ENCODE measurements around the gene COMTD1.
A peak's percentile ranks its signal among the peaks of the same experiment; 100 is the strongest.
"Not testable (repeated sequence)": the region's sequence is repeated elsewhere in the genome, so short reads cannot be mapped to it uniquely, and the experiment has no call there.

The COMTD1 gene

DNA sequence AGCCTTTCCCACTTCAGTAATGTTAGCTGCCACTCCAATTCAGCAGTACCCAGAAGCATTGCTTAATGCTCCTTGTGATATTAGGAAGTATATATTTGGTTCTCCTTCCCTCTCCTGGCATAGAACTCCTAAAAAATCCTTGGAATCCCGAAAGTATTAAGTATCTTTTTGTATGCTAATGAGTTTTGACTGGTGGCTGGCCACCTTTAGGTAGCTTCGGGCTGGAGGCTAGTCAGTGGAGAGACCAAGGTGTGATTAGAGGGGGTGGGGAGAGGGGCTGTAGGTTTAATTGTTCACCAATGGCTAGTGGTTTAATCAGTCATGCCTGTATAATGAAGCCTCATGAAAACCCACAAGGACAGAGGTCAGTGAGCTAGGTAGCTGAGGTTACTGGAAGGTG, 12.2 kb downstream of the COMTD1 start:
- no peak for DNase-seq (ENCODE audit: low read depth in 2 of 2)

DNA sequence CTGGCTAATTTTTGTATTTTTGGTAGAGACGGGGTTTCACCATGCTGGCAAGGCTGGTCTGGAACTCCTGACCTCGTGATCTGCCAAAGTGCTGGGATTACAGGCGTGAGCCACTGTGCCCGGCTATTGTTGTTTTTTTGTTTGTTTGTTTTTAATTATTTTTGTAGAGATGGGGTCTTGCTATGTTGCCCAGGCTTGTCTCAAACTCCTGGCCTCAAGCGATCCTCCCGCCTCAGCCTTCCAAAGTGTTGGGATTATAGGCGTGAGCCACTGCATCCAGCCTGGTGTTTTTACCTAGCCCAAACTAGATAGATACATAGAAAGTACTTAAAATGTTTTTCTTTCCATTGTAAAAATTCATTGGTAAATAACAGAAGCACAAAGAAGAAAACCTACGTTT, 14.3 kb downstream of the COMTD1 start:
- not testable (repeated sequence) for DNase-seq (ENCODE audit: low read depth in 2 of 2)

DNA sequence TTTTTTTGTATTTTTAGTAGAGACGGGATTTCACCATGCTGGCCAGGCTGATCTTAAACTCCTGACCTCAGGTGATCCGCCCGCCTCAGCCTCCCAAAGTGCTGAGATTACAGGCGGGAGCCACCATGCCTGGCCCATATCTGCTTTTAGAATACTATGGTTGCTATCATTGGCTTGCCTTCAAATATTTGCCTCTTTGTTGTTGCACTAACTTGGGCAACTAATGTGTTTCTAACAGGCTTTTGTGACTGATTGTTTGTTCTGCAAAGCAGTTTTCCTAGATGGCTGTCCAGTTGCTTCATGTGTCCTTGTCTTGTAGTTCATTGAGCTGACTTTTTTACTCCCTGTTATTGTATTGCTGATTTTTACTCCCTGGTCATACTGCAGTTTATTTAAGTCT, 15.5 kb downstream of the COMTD1 start:
- no peak for DNase-seq (ENCODE audit: low read depth in 2 of 2)

DNA sequence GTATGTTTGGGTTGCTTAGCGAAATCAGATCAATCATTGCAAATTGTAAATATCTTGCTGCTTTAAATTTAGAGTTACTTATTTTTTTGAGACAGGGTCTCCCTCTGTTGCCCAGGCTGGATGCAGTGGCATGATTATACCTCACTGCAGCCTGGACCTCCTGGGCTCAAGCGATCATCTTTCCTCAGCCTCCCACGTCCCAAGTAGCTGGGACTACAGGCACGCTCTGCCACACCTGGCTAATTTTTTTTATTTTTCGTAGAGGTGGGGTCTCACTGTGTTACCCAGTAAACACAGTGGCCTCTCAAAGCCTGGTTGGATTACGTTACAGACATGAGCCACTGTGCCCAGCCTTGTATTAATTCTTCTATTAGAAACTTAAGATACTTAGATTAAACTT, 23.4 kb downstream of the COMTD1 start:
- no peak for DNase-seq (ENCODE audit: low read depth in 2 of 2)

DNA sequence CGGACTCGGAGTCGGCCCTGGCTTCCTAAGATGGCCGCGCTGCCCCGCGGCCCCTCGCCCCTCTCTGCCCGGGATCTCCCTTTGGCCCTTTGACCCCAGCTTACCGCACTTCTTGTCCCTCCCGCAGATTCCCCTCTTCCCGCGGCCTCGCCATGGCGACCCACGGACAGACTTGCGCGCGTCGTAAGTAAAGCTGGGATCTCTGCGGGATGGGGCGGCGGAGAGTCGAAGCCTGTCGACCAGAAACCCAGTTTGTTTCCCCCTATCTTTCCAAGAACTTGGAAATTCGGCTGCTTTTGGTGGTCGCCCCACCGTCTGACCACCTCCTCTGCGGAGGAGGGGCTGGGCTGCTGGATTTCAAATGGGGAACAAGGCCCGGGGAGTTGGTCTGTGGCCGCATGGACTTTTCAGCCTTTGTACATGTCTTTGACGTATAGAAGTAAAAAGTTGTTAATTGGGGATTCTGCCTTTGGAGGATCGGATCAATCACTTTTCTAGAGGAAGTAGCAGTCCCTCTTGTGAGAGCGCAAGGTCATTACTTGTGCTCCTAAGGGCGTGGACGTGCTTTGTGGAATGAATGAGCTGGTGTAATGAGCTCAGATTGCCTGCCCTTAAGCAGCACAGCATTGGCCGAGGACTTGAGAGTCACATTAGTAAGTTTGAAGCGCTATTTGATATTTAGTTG, 24.6 kb downstream of the COMTD1 start:
- peak in 1 of 2 donors; percentile 4 for DNase-seq (ENCODE audit: low read depth in 2 of 2)

DNA sequence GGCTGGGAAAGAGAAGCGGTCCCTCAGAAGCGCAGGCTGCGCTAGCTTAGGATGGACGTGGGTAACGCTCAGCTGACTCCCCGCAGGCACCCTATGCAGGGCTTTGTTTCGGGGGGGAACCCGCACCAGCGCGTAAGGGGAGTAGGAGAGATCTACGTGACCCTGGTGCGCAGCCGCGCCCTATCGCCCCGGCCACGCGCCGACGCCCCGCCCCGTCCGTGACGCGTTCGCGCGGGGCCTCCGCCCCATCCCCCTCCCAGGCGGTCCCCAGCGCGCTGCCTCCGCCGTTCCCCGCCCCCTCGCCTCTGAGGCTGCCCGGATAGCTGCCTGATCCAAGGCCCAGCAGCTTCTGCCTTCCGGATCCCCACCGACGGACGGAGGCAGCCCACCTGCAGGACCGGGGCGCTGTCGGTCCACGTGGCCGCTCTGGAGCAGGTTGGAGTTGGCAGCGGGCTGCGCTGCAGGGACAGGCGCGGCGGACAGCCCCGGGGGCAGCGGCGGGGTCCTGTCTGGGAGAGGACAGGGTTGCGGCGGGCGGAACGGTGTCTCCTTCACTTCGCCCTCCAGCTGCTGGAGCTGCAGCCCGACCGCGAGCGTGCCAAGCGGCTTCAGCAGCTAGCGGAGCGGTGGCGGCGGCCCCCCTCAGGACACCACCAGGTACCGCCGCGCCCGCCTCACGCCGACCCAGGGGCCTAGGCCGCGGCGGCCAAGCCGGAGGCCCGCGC, 25.3 kb downstream of the COMTD1 start, which contains the start of gene VDAC2:
VDAC2 (plus strand) TSS at position 515 of the 725 bp plus-strand sequence. CDS start 363 bp downstream, outside the sequence.
- DNase-seq (ENCODE audit: low read depth in 2 of 2), result peak; percentile 90 to 91

DNA sequence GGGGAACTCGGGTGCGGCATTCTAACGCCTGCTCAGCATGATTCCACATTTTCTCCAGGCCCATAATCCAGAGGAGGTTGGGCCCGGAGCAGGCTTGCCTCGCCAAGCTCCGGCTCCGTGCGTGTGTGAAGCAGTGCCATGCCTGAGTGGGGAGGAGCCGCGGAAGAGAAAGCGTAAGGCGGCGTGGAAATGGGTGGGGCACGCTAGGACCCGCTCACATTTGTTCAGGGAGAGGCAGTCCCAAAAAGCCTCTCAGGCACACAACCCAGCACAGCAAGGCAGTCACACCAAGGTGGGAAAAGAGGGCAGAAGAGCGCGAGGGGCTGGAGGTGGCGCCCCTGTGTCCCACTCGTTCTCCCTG, 25.9 kb downstream of the COMTD1 start:
- DNase-seq (ENCODE audit: low read depth in 2 of 2), result peak; percentile 53 to 64

DNA sequence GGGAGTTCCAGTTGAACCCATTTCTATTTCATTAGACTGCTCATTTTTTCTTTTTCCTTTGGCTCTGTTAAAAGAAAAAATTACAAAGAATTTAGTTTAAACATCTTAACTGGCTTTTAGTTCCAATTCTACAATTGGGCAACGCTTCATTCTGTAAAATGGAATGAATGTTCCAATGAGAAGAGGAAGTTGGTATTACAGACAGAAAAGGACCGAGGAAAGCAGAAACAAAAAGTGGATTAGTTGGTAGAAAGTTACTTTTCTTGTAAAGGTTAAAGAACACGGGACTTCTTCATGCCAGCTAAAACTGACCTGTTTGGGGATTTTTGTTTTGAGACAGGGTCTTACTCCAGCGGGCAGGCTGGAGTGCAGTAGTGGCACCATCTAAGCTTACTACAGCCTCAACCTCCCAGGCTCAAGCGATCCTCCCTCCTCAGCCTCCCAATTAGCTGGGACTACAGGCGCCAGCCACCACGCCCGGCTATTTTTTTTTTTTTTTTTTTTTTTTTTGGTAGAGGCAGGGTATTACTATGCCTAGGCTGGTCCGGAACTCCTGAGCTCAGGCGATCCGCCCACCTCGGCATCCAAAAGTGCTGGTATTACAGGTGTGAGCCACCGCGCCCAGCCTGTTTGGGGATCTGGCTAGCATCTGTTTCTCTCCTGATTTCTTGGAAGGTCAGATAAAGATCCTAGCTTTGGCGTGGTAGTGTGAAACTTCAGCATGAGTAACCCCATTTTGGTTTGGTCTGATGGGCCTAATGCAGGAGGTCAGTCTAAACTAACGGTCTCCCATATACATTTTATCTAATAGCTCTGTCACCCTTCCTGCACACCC, 26.5 kb downstream of the COMTD1 start:
- peak in 1 of 2 donors; percentile 15 for DNase-seq (ENCODE audit: low read depth in 2 of 2)

DNA sequence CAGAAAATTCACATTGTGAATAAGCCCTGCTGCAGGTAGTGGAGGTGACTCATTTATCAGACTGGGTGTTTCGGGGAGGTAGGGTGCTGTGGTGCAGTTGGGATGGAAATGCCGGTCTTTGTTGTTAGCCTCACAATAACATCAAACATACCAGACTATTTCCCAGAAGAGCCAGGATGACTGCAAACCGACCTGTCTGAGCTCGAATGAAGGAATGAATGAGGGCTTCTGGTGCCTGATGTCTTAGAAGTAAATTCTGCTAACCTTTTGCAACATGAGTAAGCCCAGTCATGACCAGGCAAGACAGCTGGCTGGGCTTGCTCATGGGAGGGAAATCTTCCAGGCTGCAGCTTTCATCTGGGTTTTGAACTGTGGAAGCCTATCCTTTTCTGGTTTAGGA, 27.6 kb downstream of the COMTD1 start:
- DNase-seq (ENCODE audit: low read depth in 2 of 2), result no peak

DNA sequence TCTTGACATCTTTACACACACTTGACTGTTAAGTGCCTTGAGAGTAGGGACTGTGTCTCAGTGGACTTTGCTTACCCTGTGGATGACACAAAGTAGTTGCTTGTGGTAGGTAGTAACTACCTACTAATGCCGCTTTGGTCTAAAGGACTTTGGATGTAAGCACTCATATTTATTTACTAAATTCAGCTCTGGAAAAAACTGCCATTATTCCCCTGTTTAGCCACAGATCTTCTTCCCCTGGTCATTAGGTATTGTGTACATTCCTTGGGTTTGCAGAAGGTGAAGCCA, 28.0 kb downstream of the COMTD1 start:
- no peak for DNase-seq (ENCODE audit: low read depth in 2 of 2)

DNA sequence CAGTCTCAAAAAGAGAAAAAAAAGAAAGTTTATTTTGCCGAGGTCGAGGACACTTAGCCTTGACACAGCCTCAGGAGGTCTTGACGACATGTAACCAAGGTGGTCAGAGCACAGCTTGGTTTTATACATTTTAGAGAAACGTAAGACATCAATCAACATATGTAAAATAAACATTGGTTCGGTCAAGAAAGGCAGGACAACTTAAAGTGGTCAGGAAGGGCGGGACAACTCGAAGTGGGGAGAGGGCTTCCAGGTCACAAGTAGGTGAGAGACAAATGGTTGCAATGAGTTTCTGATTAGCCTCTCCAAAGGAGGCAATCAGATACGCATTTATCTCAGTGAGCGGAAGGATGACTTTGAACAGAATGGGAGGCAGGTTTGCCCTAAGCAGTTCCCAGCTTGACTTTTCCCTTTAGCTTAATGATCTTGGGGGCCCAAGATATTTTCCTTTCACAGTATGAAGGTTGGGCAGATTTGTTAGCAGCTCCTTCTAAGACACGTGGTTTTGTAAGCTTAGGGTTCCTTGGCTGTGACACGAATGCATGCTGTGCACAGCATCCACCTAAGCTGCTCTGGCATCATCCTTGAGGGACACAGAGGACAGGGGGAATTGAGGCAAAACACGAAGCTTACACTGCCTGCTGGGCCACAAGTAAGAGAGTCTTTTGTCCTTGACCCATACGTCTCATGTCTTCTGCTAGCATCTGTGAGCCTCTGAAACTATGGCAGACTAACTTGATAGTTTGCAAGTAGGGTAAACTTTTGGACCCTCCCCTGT, 28.5 kb downstream of the COMTD1 start:
- no peak for DNase-seq (ENCODE audit: low read depth in 2 of 2)

DNA sequence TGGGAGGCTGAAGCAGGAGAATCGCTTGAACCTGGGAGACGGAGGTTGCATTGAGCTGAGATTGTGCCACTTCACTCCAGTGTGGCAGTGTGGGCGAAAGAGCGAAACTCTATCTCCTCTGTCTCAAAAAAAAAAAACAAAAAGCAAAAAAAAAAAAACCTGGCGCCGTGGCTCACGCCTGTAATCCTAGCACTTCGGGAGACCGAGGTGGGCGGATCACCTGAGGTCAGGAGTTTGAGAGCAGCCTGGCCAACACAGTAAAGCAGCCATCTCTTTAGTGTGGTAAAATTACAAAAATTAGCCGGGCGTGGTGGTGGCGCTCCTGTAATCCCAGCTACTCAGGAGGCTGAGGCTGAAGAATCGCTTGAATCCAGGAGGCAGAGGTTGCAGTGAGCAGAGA, 29.1 kb downstream of the COMTD1 start:
- not testable (repeated sequence) for DNase-seq (ENCODE audit: low read depth in 2 of 2)

DNA sequence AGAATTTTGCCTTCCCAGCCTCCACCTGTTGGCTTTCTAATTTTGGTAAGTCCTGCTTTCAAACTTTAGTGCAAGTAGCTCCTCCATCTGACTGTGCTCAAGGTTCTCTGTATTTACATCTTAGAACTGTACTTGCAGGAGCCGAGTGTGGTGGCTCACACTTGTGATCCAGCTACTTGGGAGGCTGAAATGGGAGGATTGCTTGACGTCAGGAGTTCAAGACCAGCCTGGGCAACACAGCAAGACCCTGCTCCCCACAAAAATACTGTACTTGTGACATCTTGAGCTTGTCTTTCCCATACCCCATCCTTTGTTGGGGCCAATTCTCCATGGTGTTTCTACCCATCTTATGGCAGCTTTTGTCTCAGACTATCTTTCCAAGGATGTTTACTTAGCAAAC, 29.8 kb downstream of the COMTD1 start:
- no peak for DNase-seq (ENCODE audit: low read depth in 2 of 2)

DNA sequence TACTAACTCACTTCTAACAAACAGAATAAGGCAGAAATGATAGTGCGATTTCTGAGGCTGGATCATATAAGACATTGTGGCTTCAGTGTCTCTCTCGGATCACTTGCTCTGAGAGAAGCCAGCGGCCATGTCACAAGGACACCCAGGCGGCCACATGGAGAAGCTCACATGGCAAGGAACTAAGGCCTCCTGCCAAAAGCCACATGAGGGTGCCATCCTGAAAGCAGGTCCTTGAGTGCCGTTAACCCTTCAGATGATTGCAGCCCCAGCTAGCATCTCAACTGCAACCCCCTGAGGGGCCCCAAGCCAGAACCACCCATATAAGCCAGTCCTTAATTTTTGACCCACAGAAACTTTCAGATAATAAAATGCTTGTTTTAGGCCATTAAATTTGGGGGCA, 32.0 kb downstream of the COMTD1 start:
- DNase-seq (ENCODE audit: low read depth in 2 of 2), result no peak

DNA sequence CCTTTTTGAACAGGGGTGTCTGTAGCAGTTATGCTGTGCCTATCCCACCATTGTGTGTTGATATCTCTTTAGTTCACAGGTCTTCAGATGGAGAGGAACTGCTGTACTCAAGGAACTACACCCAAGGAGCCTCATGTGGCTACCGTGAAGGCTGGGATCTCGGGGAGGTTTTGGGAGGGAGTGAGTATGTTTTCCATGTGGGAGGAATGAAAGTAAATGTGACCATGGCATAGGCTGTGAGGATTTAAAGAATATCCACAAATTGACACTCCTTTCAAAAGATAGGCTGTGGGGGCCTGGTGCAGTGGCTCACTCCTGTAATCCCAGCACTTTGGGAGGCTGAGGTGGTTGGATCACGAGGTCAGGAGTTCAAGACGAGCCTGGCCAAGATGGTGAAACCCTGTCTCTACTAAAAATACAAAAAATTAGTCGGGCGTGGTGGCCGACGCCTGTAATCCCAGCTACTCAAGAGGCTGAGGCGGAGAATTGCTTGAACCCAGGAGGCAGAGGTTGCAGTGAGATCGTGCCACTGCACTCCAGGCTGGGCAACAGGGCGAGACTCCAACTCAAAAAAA, 32.6 kb downstream of the COMTD1 start:
- DNase-seq (ENCODE audit: low read depth in 2 of 2), result not testable (repeated sequence)

DNA sequence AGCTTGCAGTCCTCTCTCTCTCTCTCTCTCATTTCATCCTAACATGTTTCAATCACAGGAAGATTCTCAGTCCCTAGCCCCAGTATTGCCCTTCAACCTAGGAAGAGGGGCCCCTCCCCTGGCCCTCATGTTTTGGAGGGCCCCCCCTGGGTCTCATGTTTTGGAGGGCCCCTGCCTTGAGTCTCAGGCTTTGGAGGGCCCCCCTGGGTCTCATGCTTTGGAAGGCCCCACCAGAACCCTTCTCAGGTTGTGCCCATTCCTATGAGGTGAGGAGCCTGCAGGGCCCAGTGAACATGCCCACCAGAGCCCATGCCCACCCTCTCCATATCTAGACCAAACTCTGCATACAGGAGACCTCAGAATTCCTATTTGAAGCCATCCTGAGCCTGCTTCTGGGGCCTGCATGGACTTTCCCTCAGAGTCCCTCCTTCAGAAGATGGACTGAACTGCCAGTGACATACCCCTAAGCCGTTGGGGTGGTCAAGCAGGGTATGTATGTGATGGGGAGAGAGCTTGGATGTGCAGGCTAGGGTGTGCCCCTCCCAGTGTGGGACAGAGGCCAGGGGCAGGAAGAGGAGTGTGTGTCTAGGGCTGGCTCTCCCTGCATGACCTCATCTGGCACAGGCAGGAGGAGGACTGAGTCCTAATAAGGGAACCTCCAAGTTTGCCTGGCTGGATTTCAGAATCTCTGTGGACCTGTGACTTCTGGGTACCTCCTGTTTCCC, 33.3 kb downstream of the COMTD1 start:
- DNase-seq (ENCODE audit: low read depth in 2 of 2), result no peak

DNA sequence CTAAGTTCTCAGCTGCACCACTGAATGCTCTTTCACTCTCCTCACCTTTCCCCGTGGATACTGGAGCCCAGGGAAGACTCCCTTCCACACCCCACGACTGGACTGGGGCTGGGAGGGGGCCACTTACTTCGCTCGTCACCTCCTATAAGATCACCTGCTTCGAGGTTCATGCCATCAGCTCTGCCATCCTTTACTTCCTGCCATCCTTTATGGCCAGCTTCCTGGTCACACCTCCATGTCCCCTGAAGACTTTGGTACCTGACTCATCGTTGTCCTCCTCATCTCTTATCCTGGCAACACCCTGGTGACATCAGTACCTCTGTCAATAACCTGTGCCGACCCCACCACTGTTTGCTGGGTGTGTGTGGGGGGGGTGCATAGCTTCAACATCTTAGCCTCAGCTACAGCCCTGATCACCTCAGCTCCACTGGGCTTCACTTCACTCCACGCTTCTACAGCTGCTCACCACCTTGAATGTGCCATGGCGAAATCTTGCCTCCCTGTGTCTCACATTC, 33.9 kb downstream of the COMTD1 start:
- DNase-seq (ENCODE audit: low read depth in 2 of 2), result no peak

DNA sequence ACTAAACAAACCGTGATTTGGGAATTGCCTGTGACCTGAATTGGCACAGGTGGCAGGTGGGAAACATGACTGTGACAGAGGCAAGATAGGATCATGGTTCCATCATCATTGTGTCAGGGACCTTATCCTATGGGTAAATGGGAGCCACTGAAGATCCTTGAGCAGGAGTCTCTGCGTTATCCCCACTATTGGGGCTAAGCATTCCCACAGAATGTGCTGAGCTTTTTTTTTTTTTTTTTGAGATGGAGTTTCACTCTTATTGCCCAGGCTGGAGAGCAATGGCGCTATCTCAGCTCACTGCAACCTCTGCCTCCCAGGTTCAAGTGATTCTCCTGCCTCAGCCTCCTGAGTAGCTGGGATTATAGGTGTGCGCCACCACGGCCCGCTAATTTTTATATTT, 35.8 kb downstream of the COMTD1 start:
- DNase-seq (ENCODE audit: low read depth in 2 of 2), result not testable (repeated sequence)

DNA sequence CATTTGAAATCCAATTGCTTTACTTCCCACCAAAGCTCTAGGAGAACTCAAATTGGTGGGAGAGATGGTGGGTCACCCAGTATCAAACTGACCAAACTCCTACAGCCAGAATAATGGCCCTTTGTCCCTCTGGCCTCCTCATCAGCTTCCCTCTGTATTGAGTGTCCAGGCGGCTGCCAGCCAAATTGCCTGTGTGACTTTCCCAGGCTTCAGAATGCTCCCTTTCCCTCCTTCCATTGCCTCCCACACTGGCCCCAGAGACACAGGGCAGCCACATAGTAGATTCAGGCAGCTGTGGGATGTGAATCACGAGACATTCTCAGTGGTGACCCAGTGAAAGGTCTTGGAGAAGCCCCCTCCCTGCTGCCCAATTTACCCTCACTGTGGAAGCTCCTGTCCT, 37.9 kb downstream of the COMTD1 start:
- no peak for DNase-seq (ENCODE audit: low read depth in 2 of 2)

DNA sequence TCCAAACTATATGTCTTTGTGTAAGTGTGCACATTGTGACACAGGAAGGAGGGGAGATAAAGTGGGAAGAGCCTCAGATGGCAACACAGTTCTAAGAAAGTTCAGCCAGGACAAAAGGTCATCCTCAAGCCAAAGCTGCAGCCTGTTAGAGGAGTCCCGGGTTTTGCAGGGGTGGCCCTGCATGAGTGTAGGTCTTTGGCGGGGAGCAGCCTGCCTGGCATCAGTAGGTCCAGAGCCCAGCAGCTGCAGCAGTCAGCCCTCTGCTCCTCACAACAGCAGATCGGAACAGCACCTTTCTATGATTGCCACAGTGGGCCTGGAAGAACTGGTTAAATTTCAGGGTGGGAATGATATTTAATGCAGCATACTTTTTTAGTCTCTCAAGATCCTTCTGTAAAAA, 38.7 kb downstream of the COMTD1 start:
- no peak for DNase-seq (ENCODE audit: low read depth in 2 of 2)
